ENCODE results near the gene GBF1. TPM values are rescaled to one million over a fixed set of nuclear protein-coding genes. Genes with fewer than 3 reads are reported as not detected.
A peak's percentile ranks its signal among the peaks of the same experiment; 100 is the strongest.

The GBF1 gene, protein sequence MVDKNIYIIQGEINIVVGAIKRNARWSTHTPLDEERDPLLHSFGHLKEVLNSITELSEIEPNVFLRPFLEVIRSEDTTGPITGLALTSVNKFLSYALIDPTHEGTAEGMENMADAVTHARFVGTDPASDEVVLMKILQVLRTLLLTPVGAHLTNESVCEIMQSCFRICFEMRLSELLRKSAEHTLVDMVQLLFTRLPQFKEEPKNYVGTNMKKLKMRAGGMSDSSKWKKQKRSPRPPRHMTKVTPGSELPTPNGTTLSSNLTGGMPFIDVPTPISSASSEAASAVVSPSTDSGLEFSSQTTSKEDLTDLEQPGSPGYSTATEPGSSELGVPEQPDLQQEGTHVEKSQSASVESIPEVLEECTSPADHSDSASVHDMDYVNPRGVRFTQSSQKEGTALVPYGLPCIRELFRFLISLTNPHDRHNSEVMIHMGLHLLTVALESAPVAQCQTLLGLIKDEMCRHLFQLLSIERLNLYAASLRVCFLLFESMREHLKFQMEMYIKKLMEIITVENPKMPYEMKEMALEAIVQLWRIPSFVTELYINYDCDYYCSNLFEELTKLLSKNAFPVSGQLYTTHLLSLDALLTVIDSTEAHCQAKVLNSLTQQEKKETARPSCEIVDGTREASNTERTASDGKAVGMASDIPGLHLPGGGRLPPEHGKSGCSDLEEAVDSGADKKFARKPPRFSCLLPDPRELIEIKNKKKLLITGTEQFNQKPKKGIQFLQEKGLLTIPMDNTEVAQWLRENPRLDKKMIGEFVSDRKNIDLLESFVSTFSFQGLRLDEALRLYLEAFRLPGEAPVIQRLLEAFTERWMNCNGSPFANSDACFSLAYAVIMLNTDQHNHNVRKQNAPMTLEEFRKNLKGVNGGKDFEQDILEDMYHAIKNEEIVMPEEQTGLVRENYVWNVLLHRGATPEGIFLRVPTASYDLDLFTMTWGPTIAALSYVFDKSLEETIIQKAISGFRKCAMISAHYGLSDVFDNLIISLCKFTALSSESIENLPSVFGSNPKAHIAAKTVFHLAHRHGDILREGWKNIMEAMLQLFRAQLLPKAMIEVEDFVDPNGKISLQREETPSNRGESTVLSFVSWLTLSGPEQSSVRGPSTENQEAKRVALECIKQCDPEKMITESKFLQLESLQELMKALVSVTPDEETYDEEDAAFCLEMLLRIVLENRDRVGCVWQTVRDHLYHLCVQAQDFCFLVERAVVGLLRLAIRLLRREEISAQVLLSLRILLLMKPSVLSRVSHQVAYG (N-terminal part only)
- 10 to 100 TPM; 28.8 to 30.9 TPM for total RNA-seq
- polyA plus RNA-seq (2013, experiment 1 of 2), result 22.9 TPM
- 28.2 TPM for polyA plus RNA-seq (2013, experiment 2 of 2)
- total RNA-seq, result 66.5 to 232 (median 128) reads per million in 172 experiments

DNA sequence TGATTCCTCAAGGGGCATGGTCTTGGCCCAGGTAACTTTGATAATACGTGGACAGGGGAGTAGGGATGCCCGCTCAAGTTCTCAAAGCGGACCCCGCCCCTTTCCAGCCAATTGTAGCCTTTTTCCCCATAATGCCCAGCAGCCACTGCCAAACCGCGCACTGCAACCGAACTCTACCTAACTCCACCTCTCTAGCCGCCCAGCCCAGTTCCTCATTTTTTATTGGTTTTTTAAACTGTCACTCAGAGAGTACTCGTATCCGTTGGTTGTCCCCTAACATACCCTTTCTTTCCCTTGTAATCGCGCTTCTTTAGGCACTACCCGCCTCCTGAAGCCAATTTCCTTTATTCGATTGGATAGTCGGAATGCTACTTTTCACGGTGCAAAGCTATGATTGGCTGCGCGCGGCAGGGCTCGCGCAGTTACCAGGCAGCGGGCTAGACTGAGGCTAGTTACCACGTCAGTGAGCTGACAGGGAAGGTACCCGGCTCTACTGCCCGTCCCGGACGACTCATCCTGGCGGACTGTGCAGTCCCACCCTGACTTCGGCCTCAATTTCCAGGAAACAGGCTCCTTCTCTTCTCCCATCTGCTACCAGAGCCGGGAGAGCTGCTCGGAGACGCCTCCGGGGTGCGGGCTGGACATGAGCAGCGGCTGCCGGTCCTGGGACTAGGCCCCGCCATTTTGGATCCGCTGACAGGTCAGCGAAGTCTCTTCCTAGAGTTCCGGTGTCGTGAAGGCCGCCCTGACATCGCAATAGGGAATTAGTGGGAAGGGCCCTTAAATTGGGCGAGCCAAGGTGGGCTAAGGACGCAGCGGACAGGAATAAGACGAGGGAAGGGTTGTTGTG is at the start of gene GBF1:
GBF1 (plus strand) TSS at position 451 of the 850 bp plus-strand sequence. CDS start 13,407 bp downstream, outside the sequence.
- TF ChIP-seq, protein P1, sequence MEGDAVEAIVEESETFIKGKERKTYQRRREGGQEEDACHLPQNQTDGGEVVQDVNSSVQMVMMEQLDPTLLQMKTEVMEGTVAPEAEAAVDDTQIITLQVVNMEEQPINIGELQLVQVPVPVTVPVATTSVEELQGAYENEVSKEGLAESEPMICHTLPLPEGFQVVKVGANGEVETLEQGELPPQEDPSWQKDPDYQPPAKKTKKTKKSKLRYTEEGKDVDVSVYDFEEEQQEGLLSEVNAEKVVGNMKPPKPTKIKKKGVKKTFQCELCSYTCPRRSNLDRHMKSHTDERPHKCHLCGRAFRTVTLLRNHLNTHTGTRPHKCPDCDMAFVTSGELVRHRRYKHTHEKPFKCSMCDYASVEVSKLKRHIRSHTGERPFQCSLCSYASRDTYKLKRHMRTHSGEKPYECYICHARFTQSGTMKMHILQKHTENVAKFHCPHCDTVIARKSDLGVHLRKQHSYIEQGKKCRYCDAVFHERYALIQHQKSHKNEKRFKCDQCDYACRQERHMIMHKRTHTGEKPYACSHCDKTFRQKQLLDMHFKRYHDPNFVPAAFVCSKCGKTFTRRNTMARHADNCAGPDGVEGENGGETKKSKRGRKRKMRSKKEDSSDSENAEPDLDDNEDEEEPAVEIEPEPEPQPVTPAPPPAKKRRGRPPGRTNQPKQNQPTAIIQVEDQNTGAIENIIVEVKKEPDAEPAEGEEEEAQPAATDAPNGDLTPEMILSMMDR (IDR thresholded peaks at IDR 0.05), result no peak
- peak; percentile 89 for ATAC-seq (ENCODE audit: poor library complexity)
- CTCF ChIA-PET, result interaction anchor here (0.5 to 9.2 kb wide), 3 partner anchors 14 to 100 kb away, joined by 3 to 79 read pairs (median 3); no protein-coding TSS in a partner anchor
- Mint-ChIP-seq H3K4me1 (ENCODE audit: low read depth) (peaks cover 58% of the 10 kb centered on the region), H3K9me3 (no peaks in the 10 kb centered on the region), H3K27ac (peak within 1 kb of the TSS; percentile 86), H3K36me3 (ENCODE audit: low read depth) (peaks cover 25% of the 10 kb centered on the region), H3K4me3 (peak within 1 kb of the TSS; percentile 96), H3K27me3 (peaks cover 40% of the 10 kb centered on the region)
- Histone ChIP-seq H3K36me3 (ENCODE audit: insufficient read depth, low read length) (peaks cover 14% of the 10 kb centered on the region), H3K9me3 (ENCODE audit: control insufficient read depth in 1 of 2, insufficient read depth in 1 of 2, low read length in 2 of 2) (peaks cover 0 to 9% of the 10 kb centered on the region in 2 experiments), H3K27ac (ENCODE audit: low read depth in 1 of 2, low read length in 2 of 2) (peak within 1 kb of the TSS; percentile 84 to 88), H3K4me1 (ENCODE audit: insufficient read depth, low read length) (peaks cover 60% of the 10 kb centered on the region), H3K27me3 (ENCODE audit: control insufficient read depth in 1 of 2, insufficient read depth in 2 of 2, low read length in 2 of 2) (peaks cover 20 to 28% of the 10 kb centered on the region in 2 experiments), H3K4me3 (ENCODE audit: low read length) (peak within 1 kb of the TSS; percentile 74)
- POLR2A ChIA-PET, result interaction anchor here (0.6 to 2.3 kb wide), 14 partner anchors 12 to 947 kb away, joined by 3 to 10 read pairs (median 3); partner anchors contain the start of genes ACTR1A, CUEDC2, ELOVL3 and NFKB2
- DNase-seq, result peak; percentile 76 to 99 (median 84)
- intact Hi-C loops (cut with DNase I, micrococcal nuclease), result loop anchor here (1.0 to 5.0 kb wide), 4 partner anchors 14 to 408 kb away; partner anchors contain the start of gene NFKB2 (in 1 of the 2)

DNA sequence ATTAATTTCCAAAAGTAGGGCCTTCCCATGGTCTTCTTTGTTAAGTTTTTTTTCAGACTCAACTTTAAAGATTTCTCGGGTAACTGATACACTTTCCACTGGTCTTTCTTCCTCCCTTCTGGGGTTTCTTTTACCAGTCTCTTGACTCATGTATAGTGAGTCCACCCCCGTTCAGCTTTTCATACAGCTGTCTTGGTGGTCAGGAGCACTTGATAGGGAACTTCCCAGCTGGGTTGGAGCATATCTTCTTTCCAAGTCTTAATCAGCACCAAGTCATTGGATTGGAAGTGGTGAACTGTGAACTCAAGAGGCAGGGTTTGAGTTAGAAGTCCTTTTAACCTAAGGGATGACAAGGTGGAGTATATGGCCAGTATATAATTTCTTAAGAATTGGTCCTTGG is 48.4 kb upstream of the GBF1 start:
- H3K4me1 ChIP-seq (ENCODE audit: insufficient read depth, low read length), result no peaks in the 10 kb centered on the region
- no peaks in the 10 kb centered on the region for H3K36me3 ChIP-seq (ENCODE audit: insufficient read depth, low read length)
- ATAC-seq (ENCODE audit: poor library complexity) (no peak), DNase-seq (no peak)
- Mint-ChIP-seq H3K4me1 (ENCODE audit: low read depth) (no peaks in the 10 kb centered on the region), H3K36me3 (ENCODE audit: low read depth) (no peaks in the 10 kb centered on the region), H3K27me3 (peaks cover 5% of the 10 kb centered on the region), H3K9me3 (no peaks in the 10 kb centered on the region), H3K27ac (no peak overlapping the region), H3K4me3 (no peak overlapping the region)
- peaks cover 0 to 8% of the 10 kb centered on the region in 2 experiments for H3K9me3 ChIP-seq (ENCODE audit: control insufficient read depth in 1 of 2, insufficient read depth in 1 of 2, low read length in 2 of 2)
- peaks cover 0 to 3% of the 10 kb centered on the region in 2 experiments for H3K27me3 ChIP-seq (ENCODE audit: control insufficient read depth in 1 of 2, insufficient read depth in 2 of 2, low read length in 2 of 2)
- H3K4me3 ChIP-seq (ENCODE audit: low read length), result no peak overlapping the region
- intact Hi-C loops (cut with DNase I, micrococcal nuclease), result no loop called here
- POLR2A ChIA-PET, result no interaction called here
- TF ChIP-seq, protein P1 (IDR thresholded peaks at IDR 0.05), result no peak
- no peak overlapping the region for H3K27ac ChIP-seq (ENCODE audit: low read depth in 1 of 2, low read length in 2 of 2)
- CTCF ChIA-PET, result no interaction called here
